ENCODE measurements around the gene GCH1.
"Not testable (repeated sequence)": the region's sequence is repeated elsewhere in the genome, so short reads cannot be mapped to it uniquely, and the experiment has no call there.

The GCH1 gene

DNA sequence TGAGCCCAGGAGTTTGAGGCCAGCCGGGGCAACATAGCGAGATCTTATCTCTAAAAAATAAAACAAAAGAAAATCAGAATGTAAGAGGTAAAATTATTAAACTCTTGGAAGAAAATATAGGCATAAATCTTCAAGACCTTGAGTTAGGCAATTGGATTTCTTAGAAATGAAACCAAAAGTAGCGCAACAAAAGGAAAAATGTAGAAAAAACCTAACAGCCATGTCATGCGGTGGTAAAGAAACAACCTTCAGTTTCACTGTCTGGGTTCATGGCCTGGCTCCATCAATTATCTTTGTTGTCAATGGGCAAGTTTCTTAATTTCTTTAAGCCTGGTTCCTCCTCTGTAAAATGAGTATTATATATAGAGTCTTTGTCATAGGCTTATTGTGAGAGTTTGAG lies 5.6 kb upstream of the GCH1 start:
- no peak for DNase-seq (ENCODE audit: low read depth)

GRCh38 chr14:54906075-54906474 lies 3.4 kb upstream of the GCH1 start:
- no peak for DNase-seq (ENCODE audit: low read depth)

- peak; percentile 42 for DNase-seq (ENCODE audit: low read depth)
Observed at GRCh38 chr14:54902143-54902520, 494 bp downstream of the GCH1 start.

DNA sequence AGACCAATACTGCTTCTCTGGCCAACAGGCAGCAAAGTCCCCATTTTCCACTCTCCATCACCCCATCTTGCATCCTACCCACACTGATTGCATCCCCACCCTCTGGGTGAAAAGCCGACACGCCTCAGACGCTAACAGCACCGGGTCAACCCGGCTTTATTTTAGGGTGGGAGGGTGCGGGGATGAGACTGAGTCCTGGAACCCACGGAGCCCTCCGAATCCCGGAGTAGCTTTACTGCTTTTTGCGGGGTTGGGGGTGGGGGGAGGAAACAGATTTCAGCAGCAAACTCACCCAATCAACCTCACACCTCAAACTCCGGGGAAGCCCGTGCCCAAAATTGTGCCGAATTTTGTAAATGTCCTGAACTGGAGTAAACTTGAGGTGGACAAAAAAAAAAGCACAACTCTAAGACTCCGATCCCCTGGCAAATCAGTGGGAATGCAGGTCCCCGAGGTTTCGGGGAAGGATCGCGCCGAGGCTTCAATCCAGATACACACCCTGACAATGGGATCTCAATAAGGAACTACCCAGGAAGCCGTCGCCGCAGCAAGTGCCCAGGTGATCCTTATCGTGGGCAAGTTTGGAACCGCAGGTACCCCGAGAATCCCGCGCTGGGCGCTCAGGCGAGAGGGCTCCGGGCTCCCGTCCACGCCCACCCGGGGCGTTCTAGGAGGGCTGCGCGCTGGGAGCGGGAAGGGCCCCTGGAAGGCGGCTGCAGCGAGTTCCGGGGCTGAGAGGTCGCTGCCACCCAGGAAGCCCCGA lies 1.1 kb downstream of the GCH1 start:
- no peak for DNase-seq (ENCODE audit: low read depth)

- no peak for DNase-seq (ENCODE audit: low read depth)
Observed at GRCh38 chr14:54899573-54899972, 3.1 kb downstream of the GCH1 start.

DNA sequence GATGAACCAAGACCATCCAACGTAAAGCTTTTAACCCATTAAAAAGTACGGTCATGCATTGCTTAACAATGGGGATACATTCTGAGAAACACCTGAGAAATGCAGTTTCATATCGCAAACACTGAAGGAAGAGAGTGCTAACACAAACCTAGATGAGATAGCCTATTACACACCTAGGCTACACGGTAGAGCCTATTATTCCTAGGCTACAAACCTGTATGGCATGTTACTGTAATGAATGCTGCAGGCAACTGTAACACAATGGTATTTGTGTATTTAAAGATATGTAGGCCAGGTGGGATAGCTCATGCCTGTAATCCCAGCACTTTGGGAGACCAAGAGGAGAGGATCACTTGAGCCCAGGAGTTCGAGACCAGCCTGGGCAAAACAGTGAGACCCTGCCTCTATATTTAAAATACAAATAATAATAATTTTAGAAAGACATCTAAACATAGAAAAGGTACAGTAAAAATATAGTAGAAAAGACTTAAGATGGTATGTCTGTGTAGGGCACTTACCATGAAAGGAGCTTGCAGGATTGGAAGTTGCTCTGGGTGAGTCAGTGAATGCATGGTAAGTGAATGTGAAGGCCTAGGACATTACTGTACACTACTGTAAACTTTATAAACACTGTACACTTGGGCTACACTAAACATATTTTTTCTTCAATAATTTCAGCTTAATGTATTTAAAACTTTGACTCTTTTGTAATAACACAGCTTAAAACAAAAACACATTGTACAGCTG lies 4.6 kb downstream of the GCH1 start:
- peak; percentile 45 for DNase-seq (ENCODE audit: low read depth)

DNA sequence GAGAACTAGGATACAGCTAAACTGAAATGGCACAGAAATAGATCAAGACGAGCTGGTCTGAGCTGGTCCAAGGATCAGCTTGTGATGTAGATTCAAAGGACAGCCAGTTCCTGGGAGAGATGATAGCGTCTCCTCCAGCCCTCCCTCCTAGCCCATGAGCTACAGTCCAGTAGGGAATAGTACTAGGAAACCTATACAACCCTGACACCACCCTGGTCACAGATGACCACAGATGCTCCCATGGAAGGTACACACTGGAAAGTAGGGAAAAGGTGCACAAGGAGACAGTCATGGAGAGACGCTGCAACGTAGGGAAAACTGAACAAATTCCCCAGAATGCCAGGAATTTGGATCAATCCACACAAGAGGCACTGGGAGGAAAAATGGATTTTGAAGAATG lies 6.9 kb downstream of the GCH1 start:
- DNase-seq (ENCODE audit: low read depth), result no peak

DNA sequence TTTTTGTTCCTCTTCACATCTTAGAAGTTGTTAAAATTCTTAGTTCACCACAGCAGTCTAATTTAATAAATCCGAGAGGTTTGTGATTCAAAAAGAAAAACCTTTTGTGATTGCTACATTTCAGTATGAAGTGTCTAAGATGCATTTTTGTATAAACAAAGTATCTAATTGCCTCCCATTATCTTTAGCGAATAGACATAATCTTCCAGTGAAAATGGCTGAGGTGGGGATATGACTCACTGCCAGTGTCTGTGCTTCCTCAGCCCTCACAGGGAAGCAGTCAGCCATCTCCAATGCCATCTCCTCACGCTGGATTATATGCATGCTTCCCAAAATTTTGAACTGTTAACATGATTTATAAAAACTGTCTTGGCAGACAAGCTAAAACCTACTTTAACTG lies 7.6 kb downstream of the GCH1 start:
- DNase-seq (ENCODE audit: low read depth), result peak; percentile 73

DNA sequence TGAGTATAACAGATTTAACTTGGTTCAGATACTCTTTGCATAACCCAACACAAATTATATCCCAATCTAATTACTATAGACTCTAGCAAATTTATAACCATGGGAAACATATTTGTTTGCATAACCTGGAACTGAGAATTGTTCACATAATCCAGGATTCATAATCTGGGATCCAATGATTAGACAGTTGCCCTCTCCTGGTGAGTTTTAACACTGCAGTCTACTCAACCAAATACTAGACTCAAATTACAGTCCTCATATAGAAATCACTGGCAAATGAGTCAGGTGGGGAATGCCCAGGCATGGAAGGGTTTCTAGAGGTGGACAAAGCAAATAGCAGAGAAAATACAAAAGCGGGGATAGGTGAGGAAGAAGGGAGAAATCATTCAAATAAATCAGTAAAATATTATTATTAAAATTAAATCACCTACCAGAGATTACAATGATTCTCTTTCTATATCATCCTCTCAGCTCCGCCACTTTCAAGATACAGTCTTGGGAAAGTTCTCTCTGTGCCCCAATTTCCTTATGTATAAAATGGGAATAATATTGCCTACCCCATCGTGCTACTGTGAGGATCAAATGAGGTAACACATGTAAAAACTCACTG lies 9.4 kb downstream of the GCH1 start:
- peak; percentile 64 for DNase-seq (ENCODE audit: low read depth)

DNA sequence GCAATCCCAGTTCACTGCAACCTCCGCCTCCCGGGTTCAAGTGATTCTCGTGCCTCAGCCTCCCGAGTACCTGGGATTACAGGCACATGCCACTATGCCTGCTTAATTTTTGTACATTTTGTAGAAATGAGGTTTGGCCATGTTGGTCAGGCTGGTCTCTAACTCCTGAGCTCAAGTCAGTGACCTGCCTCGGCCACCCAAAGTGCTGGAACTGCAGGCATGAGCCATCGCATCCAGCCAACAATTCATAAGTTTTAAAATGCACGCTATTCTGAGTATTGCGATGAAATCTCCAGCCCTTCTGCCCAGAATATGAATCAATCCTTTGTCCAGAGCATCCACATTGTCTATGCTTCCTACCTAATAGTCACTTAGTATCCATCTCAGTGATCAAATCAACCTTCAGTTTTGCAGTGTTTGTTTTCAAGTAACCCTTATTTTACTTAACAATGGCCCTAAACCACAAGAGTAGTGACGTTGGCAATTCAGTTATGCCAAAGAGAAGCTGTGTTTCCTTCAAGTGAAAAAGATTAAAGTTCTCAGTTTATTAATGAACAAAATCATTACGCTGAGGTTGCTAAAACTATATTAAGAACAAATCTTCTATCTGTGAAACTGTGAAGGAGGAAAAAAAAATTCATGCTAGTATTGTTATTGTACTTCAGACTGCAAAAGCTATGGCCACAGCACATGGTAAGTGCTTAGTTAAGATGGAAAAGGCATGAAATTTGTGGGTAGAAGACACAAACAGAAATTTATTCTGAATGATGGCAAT lies 11.0 kb downstream of the GCH1 start:
- DNase-seq (ENCODE audit: low read depth), result no peak

DNA sequence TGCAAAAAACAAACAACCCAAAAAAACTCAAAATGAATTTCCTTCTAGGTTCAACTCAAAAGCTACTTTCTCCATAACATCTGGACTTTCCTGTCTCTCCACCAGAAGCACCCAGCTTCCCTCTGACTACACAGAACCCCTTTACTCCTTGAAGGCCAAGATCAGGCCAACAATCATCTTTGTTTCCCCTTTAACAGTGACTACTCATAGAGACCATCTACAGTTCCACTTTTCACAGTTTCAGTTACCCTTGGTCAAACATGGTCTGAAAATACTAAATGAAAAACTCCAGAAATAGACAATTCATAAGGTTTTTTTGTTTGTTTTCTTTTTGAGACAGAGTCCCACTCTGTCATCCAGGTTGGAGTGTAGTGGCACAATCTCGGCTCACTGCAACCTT lies 11.8 kb downstream of the GCH1 start:
- DNase-seq (ENCODE audit: low read depth), result no peak

DNA sequence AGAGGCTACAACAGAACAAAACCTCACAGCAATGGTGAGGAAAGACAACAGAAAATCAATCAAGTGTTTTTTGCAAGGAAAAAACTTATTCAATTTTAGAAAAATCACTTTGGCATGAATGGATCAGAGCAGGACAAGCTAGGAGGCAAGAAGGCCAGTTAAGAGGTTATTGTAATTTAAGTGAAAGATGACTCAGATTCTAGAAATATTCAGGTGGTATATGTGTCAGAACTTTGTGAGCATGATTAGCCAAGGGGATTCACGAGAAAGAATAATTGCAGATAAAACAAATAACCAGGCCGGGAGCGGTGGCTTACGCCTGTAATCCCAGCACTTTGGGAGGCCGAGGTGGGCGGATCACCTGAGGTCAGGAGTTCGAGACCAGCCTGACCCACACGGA lies 12.7 kb downstream of the GCH1 start:
- no peak for DNase-seq (ENCODE audit: low read depth)

- DNase-seq (ENCODE audit: low read depth), result no peak
Observed at GRCh38 chr14:54882521-54882920, 20.1 kb downstream of the GCH1 start.

DNA sequence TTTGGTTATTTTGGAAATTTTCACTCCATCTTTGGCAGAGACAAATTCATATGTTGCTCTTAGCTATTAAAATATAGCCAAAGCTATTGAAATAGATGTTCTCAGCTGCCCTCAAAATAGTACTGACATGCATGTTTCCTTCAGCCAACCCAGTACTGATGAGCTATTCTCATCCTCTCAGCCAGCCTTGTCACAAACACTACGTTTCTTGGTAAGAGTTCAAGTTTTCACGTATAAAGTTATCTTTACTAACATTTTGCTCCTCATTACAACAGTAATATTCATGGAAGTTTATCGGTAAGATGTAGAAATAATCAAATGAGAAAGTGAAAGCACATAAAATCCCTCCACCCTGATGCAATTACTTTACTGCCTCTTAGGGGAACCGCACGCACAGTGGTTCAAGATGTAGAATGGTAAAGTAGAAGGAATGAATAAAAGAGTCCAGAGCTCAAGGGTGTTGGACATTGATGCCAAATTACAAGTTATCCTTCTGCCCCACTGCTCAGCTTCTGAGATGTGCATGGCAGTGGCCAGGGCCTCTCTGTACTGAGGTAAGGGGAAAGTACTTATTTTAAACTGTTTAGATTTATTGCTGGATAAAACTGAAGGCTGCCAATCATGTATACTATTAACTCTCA lies 20.7 kb downstream of the GCH1 start:
- DNase-seq (ENCODE audit: low read depth), result no peak

DNA sequence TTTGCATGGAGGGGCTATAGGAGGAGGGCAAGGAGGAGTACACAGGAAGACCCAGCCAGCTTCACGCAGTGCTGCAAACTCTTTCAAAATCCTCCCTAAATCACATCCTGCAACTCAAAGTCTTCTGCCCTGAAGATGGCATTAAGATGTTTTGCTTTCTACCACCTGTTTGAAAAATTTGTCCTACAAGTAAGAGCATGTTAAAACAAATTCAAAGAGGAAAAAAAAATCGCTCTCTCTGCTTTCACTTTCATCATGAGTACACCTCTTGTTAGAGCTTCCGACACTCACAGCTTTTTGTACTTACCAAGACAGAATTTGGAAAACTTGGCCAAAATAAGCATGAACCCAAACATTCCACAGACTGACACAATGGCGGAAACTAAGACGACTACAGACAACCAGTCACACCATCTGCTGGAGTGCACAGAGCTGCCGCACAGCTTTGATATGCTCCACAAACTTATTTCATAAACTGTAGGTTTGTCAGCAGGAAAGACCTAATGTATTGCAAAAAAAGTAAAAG lies 21.3 kb downstream of the GCH1 start:
- no peak for DNase-seq (ENCODE audit: low read depth)

DNA sequence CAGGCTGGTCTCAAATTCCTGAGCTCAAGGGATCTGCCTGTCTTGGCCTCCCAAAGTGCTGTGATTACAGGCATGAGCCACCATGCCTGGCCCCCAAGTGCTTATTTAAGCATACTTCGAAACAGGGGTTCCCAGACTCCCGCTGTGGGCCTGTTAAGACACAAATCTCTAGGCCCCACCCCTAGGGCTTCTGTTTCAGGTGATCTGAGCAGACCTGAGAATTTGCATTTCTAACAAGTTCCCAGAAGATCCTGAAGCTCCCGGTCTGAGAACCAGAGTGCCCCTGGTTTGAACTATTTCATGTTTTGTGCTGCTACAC lies 25.0 kb downstream of the GCH1 start:
- no peak for DNase-seq (ENCODE audit: low read depth)

GRCh38 chr14:54877015-54877702 lies 25.5 kb downstream of the GCH1 start:
- DNase-seq (ENCODE audit: low read depth), result peak; percentile 48

DNA sequence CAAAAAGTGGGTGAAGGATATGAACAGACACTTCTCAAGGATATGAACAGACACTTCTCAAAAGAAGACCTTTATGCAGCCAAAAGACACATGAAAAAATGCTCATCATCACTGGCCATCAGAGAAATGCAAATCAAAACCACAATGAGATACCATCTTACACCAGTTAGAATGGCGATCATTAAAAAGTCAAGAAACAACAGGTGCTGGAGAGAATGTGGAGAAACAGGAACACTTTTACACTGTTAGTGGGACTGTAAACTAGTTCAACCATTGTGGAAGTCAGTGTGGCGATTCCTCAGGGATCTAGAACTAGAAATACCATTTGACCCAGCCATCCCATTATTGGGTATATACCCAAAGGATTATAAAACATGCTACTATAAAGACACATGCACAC lies 27.0 kb downstream of the GCH1 start:
- DNase-seq (ENCODE audit: low read depth), result not testable (repeated sequence)

- not testable (repeated sequence) for DNase-seq (ENCODE audit: low read depth)
Observed at GRCh38 chr14:54870154-54871090, 32.2 kb downstream of the GCH1 start.

DNA sequence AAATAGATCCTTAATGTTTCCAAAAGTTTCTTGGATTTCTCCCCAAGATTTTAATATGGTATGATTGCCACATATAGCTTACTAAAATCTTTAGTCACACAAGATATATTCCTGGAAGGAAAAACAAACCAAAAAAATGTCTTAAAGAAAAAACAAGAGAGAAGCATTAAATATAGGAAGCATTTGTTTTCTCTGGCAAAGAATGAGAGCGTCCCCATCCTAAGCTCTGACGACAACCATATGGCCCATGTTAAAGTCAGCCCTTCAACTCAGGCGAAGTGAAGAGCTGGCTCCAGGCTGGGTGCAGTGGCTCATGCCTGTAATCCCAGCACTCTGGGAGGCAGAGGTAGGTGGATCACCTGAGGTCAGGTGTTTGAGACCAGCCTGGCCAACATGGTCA lies 35.6 kb downstream of the GCH1 start:
- no peak for DNase-seq (ENCODE audit: low read depth)

Measured in amniotic epithelial cell (primary cell).